ENCODE results near the gene FNDC3A.

Gene FNDC3A

GRCh38 chr13:49220036-49220855, 244.5 kb downstream of the FNDC3A start, which contains the start of gene MLNR:
Gene MLNR, plus strand, starts transcription at chr13:49220338. Its CDS starts 0 bp downstream, at chr13:49220338.
- DNase-seq (ENCODE audit: low read depth), result no peak

DNA sequence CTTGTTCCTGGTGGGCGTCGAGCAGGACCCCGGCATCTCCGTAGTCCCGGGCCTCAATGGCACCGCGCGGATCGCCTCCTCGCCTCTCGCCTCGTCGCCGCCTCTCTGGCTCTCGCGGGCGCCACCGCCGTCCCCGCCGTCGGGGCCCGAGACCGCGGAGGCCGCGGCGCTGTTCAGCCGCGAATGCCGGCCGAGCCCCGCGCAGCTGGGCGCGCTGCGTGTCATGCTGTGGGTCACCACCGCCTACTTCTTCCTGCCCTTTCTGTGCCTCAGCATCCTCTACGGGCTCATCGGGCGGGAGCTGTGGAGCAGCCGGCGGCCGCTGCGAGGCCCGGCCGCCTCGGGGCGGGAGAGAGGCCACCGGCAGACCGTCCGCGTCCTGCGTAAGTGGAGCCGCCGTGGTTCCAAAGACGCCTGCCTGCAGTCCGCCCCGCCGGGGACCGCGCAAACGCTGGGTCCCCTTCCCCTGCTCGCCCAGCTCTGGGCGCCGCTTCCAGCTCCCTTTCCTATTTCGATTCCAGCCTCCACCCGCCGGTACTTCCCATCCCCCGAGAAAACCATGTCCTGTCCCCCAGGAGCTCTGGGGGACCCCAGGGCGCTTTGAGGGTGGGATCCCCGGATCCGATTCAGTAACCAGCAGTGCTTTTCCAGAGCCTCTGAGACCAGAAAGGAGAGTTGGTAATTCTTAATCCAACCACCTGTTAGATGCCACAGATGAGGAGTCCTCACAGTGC, 245.3 kb downstream of the FNDC3A start:
- no peak for DNase-seq (ENCODE audit: low read depth)

GRCh38 chr13:49221590-49221965, 245.9 kb downstream of the FNDC3A start:
- no peak for DNase-seq (ENCODE audit: low read depth)

DNA sequence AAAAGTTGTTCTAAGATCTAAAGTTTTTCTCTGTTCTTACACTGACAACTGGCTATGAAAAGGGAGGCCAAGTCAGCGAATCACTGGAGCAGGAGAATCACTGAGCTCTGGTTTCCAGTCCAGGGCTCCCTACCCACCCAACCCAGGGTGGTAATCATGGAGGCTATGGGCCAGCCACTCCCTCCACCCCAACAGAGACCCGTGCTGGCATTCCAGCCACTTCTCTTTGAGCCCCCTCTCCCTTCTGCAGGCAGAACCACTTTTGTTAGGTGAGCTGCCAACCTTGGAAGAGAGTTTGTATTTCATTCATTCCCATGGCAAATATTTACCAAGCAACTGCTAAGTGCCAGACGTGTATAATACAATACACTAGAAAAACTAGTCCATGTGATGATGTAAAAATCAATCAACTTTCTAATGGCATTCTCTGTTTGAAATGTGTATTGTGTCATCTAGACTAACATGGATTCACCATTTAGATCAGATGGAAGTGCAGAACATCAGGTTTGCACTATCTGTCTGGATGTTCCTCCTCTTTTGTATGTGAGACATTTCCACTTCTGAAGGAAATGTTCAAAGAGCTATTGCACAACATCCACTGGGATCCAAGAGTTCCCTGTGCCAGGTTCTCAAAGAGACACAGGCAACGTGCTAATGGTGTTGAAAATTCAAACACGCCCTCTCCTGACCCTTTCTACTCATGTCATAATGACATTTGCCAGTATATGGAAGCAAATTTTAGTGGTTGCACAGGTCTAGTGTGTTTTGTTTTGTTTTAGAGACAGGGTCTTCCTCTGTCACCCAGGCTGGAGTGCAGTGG, 249.7 kb downstream of the FNDC3A start:
- DNase-seq (ENCODE audit: low read depth), result no peak

DNA sequence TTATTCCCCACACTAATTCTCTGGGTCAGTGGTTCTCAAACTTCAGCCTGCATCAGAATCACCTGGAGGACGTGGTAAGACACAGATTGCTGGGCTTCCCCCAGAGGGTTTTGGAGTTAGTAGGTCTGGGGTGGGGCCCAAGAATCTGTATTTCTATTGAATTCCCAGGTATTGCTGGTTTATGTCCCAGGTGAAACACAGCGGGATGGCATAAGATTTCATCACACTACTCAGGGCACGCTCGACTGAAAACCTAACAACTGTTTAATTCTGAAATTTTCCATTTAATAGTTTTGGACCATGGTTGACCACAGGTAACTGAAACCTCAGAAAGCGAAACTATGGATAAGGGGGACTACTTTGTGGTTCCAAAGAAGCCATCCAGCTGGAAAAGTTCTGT, 250.9 kb downstream of the FNDC3A start:
- no peak for DNase-seq (ENCODE audit: low read depth)

DNA sequence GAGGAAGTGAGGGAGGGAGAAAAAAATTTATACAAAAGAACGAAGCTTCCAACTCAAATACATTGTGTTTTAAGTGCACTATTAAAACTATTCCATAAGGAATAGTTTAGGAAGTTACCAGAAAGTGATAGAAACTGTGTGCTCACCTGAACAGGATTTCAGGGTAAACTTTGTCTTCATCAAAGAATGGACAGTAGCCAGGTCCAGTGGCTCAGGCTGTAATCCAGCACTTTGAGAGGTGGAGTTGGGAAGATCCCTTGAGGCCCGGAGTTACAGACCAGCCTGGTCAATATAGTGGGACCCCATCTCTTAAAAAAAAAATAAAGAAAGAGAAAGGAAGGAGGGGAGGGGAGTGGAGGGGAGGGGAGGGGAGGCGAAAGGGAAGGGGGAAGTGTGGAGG, 259.0 kb downstream of the FNDC3A start:
- no peak for DNase-seq (ENCODE audit: low read depth)

DNA sequence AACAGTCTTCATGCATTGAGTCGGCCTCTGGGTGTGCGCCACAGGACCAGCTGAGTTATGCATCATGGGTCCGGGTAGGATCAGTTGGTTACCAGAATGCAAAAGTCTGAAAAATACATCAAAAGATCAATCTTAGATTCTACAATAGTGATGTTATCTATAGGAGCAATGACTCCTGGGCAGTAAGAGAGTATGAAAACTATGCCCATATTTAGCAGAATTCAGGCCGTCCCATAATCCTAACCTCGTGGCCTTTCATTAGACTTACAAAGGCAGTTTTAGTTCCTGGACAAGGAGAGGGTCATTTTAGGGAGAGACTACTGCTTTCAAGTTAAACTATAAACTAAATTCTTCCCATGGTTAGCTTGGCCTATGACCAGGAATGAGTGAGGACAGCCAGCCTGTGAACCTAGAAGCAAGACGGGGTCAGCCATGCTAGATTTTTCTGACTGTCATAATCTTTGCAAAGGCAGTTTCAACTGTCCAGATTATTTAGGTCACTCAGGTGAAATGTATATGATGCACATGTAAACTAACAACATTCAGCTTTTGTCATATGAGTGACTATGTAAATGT, 260.2 kb downstream of the FNDC3A start:
- DNase-seq (ENCODE audit: low read depth), result no peak

DNA sequence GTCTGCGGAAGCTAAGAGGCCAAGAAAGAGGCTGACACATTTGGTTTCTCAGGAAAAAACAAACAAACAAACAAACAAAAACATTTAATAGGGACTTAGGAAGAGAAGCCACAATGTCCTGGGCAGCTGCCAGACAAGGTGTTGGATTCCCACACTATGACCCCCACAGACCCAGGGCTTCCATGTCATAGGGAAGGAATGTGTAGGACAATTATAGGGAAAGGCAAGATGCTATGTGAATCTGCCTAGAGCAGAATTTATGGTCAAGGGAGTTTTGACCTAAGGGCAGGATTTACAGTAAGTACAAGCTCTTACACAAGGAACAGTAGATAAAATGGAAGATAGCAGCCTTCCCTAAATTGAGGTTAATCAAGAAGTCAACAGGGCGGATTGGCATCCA, 262.9 kb downstream of the FNDC3A start:
- no peak for DNase-seq (ENCODE audit: low read depth)

GRCh38 chr13:49240017-49240416, 264.3 kb downstream of the FNDC3A start:
- no peak for DNase-seq (ENCODE audit: low read depth)

DNA sequence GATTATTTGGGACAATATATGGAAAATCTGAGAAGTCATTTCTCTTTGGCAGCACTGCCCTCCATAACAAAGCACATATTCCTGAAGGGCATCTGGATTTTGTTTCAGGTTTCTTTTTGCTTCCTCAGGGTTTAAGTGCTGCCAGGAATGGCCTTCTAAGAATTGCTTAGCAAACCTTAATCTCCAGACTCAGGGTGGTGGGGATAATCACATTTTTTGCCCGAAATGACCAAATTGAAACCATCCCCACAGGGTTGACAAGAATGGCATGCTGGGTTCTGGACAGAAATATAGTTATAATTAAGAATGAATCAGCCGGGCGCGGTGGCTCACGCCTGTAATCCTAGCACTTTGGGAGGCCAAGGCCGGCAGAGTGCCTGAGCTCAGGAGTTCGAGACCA, 265.6 kb downstream of the FNDC3A start:
- no peak for DNase-seq (ENCODE audit: low read depth)

DNA sequence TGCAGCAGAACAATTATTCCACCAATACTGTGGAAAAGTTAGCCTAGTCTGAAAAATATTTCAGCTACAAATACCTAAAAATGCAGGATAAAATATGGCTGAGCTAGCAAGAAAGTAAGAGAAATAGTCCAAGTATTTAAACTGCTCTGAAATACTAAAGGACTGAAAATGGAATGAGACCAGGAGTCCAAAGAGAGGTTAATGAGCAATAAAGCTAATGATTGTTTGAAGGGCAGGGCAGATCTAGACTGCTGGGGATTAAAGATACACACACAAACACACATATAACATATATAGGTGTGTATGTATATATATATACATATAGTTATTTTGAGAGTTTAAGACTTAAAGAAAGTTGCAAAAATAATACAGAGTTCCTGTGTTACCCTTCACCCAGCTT, 269.4 kb downstream of the FNDC3A start:
- no peak for DNase-seq (ENCODE audit: low read depth)

DNA sequence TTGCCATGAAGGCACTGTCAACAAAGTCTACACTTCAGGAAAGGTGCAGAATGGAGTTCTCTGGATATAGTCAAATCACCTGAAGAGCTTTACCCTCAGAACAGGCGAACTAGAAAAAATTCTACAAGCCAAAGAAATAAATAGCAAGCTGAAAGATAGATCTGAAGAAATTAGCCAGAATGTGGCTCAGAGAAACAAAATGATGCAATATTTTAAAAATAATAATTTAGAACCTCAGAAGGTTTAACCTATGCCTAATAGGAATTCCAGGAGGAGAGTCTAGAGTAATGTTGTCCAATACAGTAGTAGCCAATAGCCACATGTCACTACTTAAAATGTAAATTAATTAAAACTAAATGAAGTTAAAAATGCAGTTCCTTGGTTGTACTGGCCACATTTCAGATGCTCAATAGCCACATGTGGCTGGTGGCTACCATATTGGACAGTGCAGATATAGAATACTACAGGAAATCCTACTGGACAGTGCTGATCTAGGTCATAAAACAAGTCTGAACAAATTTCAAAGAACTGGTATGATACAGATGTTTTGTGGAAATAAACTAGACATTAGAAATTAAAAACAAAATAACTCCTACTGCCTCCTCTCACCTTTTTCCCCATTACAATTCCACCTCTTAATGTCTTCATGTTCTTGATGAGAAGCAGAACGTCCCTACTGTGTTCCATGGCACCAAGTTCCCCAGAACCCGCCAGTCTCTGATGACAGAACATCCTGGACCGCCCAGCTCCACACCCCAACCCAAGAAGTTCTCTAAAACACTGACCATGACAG, 271.3 kb downstream of the FNDC3A start:
- no peak for DNase-seq (ENCODE audit: low read depth)

DNA sequence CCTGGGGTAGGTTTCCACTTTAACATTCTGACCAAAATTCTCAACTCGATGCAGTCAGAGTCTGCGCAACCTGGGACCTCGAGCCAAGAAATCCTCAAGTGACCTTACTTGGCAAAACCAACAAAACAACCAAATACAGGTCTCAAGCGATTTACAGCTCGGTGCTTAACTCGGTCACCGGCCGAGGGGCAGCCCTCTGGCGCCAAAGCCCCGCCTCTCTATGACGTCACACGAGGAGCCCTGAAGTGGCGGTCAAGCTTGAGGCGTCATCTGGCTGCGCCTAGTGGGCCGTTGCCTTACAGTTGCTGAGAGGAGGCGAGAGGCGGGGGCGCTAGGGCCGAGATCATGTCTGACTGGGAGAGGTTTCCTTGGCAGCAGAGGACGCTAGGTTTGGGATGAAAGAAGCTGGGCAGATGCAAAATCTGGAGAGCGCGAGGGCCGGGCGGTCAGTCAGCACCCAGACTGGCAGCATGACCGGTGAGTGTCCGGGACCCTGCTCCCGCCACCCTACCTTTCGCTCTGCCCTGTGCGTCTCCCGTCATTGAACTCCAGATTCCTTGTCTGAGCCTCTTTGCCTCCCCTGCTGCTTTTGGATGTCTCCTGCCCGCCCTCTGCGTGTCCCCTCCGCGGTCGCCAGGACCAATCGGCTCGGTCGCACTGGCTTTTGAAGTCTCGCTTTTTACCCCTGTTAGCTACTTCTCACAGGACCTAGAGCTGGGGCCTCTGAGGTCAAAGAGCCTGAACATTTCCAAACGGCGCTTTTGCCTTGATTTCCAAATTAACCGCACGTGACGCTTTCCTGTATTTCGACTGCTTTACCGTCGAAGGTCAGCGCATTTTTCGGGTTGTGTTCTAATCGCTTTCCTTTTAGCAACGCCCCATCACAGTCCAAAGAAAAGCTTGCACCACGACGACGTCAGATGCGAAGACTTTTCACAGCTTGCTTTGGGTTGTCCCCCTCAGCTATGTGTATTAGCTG, 272.2 kb downstream of the FNDC3A start, which contains the start of gene CDADC1:
CDADC1 (plus strand) TSS at position 283 of the 979 bp plus-strand sequence; CDS start at position 396, 113 bp downstream.
- peak; percentile 49 for DNase-seq (ENCODE audit: low read depth)

DNA sequence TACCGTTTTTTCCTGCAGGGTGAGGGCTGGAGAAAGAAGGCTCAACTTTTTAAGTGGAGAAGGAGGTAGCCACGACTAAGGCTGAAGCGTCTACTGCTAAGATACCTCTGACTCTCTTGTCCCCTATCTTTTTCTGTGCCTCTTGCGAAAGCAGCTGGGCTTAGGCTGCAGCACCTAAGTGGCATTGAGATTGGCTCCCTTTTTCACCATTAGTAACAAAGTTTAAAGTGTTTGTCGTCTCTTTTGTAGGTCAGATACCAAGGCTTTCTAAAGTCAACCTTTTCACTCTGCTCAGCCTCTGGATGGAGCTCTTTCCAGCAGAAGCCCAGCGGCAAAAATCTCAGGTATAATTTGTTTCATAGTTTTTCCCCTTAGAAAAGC, 272.9 kb downstream of the FNDC3A start:
- no peak for DNase-seq (ENCODE audit: low read depth)

- DNase-seq (ENCODE audit: low read depth), result no peak
These were observed 275.6 kb downstream of the FNDC3A start for GRCh38 chr13:49251326-49251725.

GRCh38 chr13:49253310-49253709, 277.6 kb downstream of the FNDC3A start:
- no peak for DNase-seq (ENCODE audit: low read depth)

- no peak for DNase-seq (ENCODE audit: low read depth)
These were observed 278.3 kb downstream of the FNDC3A start for GRCh38 chr13:49254007-49254406.

GRCh38 chr13:49256841-49257240, 281.1 kb downstream of the FNDC3A start:
- DNase-seq (ENCODE audit: low read depth), result no peak

DNA sequence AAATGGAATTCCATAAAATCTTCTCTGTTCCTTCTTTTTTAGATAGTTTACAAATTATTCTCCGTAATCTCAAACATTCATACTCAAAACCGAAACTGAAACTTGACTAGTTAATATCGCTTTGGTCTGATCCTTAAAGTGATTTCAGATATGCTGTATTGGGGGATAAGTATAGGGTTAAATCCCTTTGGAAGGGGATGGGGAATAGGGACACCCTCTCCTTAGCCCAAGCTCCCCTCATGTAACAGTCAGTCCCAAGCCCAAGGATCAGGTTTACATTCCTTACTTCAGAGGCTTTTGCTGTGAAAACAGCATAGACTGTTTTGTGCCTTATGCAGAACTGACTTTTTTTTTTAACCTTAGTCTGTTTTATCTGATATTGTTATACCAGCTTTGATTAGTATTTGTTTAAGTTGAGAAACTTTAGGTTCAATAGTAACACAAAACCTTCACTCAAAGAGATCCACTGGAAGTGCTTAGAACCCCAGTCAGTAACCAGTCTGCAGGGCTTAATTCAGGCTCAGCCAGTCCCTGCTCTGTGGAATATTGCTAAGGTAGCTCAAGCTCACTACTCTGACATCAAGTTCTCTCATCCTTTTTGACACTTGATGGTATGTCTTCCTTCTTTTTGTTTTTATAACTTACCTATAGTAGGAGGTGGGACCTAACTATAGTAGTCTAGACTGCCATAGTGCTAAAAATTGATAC, 282.5 kb downstream of the FNDC3A start:
- no peak for DNase-seq (ENCODE audit: low read depth)
